ENCODE measurements around the gene RAB11B. TPM values are rescaled to one million over a fixed set of nuclear protein-coding genes. Genes with fewer than 3 reads are reported as not detected.
"Not testable (repeated sequence)": the region's sequence is repeated elsewhere in the genome, so short reads cannot be mapped to it uniquely, and the experiment has no call there.

Gene RAB11B
- total RNA-seq, 1 donor from 2014 or later: 58.2 TPM

- no peak for TF ChIP-seq CTCF (IDR thresholded peaks at IDR 0.05; ENCODE audit: insufficient read depth, low read length, poor library complexity, severe bottlenecking)
- Histone ChIP-seq H3K27me3 (ENCODE audit: control insufficient read depth, insufficient read depth, low read length) (no peaks in the 10 kb centered on the region), H3K4me3 (ENCODE audit: low read depth, low read length) (no peak overlapping the region), H3K36me3 (ENCODE audit: control insufficient read depth, insufficient read depth, low read length) (peaks cover 4% of the 10 kb centered on the region)
- DNase-seq (ENCODE audit: low read depth): no peak
These were observed 36.1 kb downstream of the RAB11B start for GRCh38 chr19:8426283-8426682.

- peaks cover 4% of the 10 kb centered on the region for H3K36me3 ChIP-seq (ENCODE audit: control insufficient read depth, insufficient read depth, low read length)
- DNase-seq (ENCODE audit: low read depth): no peak
These were observed 38.9 kb downstream of the RAB11B start for GRCh38 chr19:8429044-8429443.

GRCh38 chr19:8429826-8430225 is 39.7 kb downstream of the RAB11B start:
- DNase-seq (ENCODE audit: low read depth): no peak
- H3K4me3 ChIP-seq (ENCODE audit: low read depth, low read length): no peak overlapping the region
- TF ChIP-seq CTCF (IDR thresholded peaks at IDR 0.05; ENCODE audit: insufficient read depth, low read length, poor library complexity, severe bottlenecking): no peak
- peaks cover 4% of the 10 kb centered on the region for H3K36me3 ChIP-seq (ENCODE audit: control insufficient read depth, insufficient read depth, low read length)
- H3K27me3 ChIP-seq (ENCODE audit: control insufficient read depth, insufficient read depth, low read length): no peaks in the 10 kb centered on the region

More at GRCh38 chr19:8429044-8429443, 38.9 kb downstream of the RAB11B start:
- Histone ChIP-seq H3K27me3 (ENCODE audit: control insufficient read depth, insufficient read depth, low read length) (no peaks in the 10 kb centered on the region), H3K4me3 (ENCODE audit: low read depth, low read length) (no peak overlapping the region)
- TF ChIP-seq CTCF (IDR thresholded peaks at IDR 0.05; ENCODE audit: insufficient read depth, low read length, poor library complexity, severe bottlenecking): no peak

- Histone ChIP-seq H3K27me3 (ENCODE audit: control insufficient read depth, insufficient read depth, low read length) (no peaks in the 10 kb centered on the region), H3K36me3 (ENCODE audit: control insufficient read depth, insufficient read depth, low read length) (peaks cover 4% of the 10 kb centered on the region), H3K4me3 (ENCODE audit: low read depth, low read length) (no peak overlapping the region)
- DNase-seq (ENCODE audit: low read depth): no peak
- no peak for TF ChIP-seq CTCF (IDR thresholded peaks at IDR 0.05; ENCODE audit: insufficient read depth, low read length, poor library complexity, severe bottlenecking)
These were observed 40.5 kb downstream of the RAB11B start for GRCh38 chr19:8430650-8431049.

- Histone ChIP-seq H3K4me3 (ENCODE audit: low read depth, low read length) (no peak overlapping the region), H3K27me3 (ENCODE audit: control insufficient read depth, insufficient read depth, low read length) (no peaks in the 10 kb centered on the region), H3K36me3 (ENCODE audit: control insufficient read depth, insufficient read depth, low read length) (no peaks in the 10 kb centered on the region)
- DNase-seq (ENCODE audit: low read depth): no peak
- no peak for TF ChIP-seq CTCF (IDR thresholded peaks at IDR 0.05; ENCODE audit: insufficient read depth, low read length, poor library complexity, severe bottlenecking)
These were observed 48.1 kb downstream of the RAB11B start for GRCh38 chr19:8438236-8438635.

GRCh38 chr19:8441725-8442544 is 51.8 kb downstream of the RAB11B start:
- TF ChIP-seq CTCF (IDR thresholded peaks at IDR 0.05; ENCODE audit: insufficient read depth, low read length, poor library complexity, severe bottlenecking): no peak
- H3K27me3 ChIP-seq (ENCODE audit: control insufficient read depth, insufficient read depth, low read length): no peaks in the 10 kb centered on the region
- no peak overlapping the region for H3K4me3 ChIP-seq (ENCODE audit: low read depth, low read length)
- no peak for DNase-seq (ENCODE audit: low read depth)
- H3K36me3 ChIP-seq (ENCODE audit: control insufficient read depth, insufficient read depth, low read length): no peaks in the 10 kb centered on the region

- H3K27me3 ChIP-seq (ENCODE audit: control insufficient read depth, insufficient read depth, low read length); H3K36me3 ChIP-seq (ENCODE audit: control insufficient read depth, insufficient read depth, low read length): not testable (repeated sequence)
- H3K4me3 ChIP-seq (ENCODE audit: low read depth, low read length): peak overlapping the region; percentile 49
These were observed 54.0 kb downstream of the RAB11B start for GRCh38 chr19:8444140-8444676.

More at GRCh38 chr19:8444140-8444676, 54.0 kb downstream of the RAB11B start:
- not testable (repeated sequence) for DNase-seq (ENCODE audit: low read depth)
